GM19025 (cell line): ENCODE results near the gene KLK14.

Experiments used
- ATAC-seq: cut with Tn5 transposase; IDR thresholded peaks from one replicate; pipeline ENCODE4 v1.9.1; 2021; ENCODE audit warnings: mild to moderate bottlenecking, low read depth, moderate library complexity; ENCODE audit not compliant: unreplicated experiment

The KLK14 gene

DNA sequence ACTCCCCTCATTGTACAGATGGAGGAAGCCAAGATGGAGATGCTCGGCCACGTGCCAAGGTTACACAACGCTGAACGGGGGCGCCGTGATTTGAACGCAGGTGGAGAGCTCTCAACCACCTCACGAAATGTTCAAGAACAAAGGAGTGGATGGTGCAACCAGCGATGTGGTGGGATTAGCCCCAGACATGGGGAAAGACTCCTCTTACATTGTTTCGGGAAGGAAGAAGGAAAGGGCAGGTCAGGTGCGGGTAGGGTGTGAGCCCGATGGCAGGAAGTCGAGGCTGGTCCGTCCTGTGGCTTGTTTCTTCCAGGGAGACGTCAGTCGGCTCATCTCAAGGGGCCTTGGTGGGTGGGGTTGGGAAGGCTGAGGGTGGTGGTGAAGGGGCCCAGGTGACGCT lies 7.1 kb upstream of the KLK14 start:
- ATAC-seq, result no peak

DNA sequence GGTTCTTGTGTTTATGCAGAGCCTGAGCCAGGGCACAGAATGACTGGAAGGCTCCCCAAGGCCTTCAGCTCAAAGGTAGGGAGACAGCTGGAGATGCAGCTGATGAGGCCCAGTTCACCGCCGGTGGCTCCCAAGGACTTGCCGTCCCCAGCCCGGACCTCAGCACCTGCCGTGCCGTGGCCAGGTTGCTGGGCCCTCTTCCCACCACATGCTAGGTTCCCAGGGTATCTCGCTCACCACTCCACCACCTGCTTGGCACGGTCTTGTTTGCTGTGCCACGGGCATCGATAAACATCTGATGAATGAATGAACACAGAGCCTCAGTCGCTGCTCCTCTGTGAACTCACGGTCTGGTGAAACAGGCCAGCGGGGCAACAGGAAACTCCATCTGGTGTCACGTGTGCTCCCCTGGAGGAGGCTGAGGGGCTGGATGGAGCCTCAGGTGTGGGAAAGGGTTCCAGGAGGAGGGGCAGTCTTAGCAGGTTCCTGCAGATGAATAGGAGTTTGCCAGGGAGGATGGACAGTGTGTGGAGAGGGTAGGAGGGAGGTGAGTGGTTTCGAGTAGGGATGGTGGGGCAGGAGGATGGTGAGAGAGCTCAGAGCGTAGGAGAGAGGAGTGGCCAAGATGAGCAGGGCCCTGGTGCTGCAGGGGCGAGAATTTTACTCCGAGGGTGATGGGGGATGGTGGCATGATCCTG lies 3.6 kb upstream of the KLK14 start:
- no peak for ATAC-seq

DNA sequence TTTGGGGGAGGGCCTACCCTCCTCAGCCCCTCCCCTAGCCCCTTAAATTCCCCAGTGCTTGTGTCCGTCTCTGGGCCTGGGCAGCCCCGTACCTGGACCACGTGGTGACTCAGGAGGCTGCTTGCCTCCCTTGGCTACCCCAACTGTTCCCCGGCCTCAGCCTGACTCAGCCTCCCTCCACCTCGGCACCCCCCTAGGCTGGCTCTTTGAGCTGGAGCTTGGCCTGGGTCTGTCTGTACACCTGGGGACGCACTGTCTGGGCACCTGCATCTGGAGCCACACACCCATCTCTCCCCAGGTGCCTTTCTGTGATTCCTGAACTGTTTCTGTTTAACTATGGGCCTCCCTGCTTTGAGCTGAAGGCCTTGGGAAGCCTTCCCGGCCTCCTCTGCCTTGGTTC lies 1.8 kb upstream of the KLK14 start:
- no peak for ATAC-seq

DNA sequence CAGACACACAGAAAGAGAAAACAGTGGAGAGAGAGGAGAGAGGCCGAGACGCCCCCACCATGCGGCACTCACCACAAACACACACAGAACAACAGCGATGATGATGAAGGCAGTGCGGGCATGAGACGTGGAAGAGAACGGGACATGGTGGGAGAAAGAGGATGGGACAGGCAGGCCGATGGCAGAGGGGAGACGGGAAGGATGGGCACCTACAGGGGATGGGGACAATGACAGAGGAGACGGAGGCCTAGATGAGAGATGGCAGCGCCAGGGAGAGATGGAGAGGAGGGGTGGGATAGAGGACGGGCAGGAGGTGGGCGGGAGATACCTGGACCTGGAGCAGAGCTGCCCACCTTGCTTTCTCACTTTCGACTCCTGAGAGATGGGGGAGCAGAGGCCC lies 1.1 kb upstream of the KLK14 start:
- ATAC-seq, result no peak

DNA sequence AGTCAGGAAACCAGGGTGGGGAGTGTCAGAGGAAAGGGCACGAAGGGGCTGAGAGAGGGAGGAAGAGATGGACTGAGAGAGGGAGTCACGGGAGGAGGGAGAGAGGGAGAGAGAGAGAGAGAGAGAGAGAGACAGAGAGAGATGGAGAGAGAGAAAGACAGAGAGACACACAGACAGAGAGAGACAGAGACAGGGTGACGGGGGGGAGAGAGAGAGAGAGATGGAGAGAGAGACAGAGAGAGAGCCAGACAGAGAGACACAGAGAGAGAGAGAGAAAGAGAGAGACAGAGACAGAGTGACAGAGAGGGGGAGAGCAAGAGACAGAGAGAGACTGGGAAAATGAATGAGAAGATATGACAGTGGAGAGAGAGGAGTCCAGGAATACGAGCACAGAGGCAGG lies 494 bp upstream of the KLK14 start:
- ATAC-seq, result no peak

DNA sequence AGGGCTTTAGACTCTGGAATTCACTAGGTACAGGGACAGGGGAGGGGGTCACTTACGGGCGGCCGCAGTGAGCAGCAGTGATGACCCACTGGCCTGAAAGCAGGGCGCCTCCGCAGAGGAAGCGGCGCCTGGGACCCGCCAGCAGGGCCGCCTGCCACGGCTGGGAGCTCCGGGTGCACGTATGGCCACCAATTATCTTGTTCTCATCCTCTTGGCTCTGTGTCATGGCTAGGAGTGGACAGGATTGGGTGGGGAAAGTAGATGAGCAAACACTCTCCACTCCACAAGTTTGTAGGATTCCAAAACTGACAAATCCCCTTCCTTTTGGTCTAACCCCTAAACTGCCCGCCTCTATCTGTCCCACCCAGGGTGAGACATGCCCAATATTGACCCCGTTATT lies 1.2 kb downstream of the KLK14 start:
- no peak for ATAC-seq

DNA sequence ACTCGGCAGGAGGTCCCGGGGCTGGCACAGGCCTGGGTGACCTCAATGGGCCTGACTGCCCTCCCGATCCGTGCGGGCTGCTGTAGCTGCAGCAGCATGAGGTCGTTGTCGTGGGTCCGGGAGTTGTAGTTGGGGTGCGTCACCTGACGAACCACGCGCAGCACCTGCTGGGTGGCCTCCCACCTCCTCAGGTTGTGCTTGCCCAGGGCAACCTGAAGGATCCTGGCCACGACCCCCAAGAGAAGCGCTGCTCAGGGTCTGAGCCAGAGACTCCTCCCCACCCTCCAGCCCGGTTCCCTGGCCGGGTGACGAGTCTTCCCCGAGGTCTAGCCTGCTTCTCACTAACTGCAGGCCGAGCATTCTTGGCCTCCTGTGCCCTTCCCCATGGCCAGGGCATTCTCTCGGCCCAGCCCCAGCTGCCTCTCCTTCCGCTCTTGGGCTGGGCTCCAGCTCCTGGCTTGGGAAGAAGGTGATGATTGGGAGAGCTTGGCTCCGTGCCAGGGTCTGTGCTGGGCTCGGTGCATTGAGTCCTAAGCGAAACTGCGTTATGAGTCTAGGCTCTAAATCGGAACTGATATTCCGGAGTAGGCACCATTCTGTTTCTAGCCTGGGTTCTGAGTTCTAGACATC lies 3.1 kb downstream of the KLK14 start:
- ATAC-seq, result no peak

DNA sequence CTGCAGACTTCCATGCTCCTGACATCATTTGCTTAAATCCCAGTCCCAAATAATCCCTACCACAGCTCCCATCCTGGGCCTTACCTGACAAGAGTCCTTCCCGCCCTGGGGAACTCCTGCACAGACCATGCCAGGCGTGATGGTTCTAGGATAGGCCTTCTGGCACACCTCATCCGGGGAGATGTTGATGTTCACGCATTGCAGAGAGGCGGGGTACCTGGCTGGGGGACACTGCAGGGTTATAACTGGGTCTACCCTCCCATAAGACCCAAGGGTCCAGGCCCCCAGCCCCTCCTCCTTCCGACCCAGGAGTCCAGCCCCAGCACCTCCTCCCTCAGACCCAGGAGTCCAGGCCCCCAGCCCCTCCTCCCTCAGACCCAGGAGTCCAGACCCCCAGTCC lies 4.0 kb downstream of the KLK14 start:
- no peak for ATAC-seq

DNA sequence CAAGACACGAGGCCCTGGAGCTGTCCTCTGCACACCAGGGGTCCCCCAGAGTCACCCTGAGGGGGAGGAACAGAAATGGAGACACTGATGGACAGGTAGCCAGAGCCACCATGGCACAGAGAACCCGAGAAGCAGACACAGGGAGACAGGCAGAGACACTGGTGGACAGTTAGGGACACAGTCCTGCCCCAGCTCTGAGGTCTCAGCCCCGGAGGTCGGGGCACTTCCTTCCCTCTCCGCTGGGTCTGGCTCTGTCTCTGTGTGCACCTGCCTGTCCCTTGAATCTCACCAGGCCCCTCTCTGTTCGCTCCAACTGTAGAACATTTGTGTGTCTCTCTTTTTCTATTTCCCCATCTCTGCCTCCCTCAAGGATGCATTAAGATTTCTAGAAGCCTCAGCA lies 4.6 kb downstream of the KLK14 start:
- no peak for ATAC-seq

DNA sequence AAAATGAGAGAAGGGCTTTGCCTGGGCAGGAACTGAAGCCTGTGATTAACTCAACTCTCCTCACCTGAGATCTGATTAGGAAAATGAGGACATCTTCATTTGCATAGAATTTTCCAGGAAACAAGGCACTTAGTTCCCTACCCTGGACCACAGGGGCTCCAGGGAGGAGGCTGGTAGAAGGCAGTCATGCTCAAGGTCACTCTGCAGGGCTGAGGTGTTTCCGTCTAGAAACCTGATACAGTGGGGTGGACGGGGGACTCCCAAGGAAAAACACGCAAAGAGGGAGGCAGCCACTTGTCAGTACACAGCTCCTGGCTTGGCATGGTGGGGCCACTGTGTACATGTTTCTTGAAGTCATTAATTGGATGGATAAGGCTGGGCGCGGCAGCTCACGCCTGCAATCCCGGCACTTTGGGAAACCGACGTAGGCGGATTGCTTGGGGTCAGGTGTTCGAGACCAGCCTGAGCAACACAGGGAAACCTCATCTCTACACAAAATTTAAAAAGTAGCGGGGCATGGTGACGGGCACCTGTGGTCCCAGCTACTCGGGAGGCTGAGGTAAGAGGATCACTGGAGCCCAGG lies 6.0 kb downstream of the KLK14 start:
- no peak for ATAC-seq

DNA sequence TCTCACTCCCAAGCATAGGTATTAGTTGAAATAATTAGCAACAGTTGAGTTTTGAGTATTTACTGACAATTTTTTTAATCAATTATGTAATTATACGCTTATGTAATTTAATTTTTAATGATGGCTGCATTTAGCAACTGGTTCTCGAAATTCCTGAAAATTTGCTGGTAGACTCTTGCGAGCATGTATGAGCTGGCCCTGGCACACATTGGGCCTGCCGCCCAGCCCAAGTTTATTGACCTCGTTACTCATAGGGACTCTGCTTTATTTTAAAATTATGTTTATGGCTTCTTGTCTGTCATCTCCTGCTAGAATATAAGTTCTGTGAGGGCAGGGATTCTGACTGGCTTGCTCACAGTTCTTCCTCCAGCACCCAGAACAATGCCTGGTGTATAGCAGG lies 6.7 kb downstream of the KLK14 start:
- no peak for ATAC-seq

DNA sequence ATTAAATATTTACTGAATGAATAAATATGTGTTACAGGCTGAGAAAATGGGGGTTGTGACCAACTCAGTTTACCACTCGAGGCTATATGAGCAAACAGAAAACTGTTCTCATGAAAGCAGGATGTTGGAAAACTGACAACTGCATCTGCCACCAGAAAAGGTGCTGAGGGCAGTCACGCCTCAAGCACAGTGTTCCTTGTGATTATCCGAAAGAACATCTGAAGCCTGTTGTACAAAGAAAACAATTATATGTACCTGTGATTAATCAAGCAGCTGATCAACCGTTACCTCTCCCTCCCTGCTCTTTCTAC lies 11.6 kb downstream of the KLK14 start:
- no peak for ATAC-seq

DNA sequence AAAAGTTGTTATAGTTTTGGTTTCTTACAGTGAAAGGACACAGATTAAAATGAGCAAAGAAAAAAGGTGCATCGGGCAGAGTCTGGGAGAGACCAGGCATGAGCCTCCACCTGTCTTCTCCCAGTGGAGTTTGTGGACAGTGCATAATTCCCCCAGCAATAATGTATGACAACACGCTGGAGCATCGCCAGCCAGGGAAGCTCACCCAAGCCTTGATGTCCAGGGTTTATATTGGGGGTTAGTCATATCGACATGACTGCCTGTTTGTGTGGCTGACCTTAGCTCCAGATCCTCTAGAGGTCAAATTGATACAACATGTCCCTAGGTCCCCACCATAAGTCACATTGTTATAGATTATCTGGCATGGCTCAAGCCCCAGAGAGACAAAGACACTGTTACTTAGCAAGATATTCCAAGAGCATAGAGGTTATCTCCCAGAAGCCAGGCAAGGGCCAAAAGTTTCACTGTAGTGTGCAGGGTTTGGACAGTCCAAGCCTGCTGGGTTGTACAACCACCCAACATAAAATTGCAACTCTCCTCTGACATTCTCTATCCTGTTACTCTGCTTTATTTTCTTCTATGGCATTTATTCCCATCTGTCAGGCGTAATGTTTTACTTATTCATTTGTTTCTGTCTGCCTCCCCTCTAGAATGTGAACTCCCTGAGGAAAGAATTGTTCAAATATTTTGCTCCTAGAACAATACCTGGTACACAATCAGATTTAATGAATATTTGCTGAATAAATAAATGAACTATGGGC lies 12.2 kb downstream of the KLK14 start:
- no peak for ATAC-seq

DNA sequence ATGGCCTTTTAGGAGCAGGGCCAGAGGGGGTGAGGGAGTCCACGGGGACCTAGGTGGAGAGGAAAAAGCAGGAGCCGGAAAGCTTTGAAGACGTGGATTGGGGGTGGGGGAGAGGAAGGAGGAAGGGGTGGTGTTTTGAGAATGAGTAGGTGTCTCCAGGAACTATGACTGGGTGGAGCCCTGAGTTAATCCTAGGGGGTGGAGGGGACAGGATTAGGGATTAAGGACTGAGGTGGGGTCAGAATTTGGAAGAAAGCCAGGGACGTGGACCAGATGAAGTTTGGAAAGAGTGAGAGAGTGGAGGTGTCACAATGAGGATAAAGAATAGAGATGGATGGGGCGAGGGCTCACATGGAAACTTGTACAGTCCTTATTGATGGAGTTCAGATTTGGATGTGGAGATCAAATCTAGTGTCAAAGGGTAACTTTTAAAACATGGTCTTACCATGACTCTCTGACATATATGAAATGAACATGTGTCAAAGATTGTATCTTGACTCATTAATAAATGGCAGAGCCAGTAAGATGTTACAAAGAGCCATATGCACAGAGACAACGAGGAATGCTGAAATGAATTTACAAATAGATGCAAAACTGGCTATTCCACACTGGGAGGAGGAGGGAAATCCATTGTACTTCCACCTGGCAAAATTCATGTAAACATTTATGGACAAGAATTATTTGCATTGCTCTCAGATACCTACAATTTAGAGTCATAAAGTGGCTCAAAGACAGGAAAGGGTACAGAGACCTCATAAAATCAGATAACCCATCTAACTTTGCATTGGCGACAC lies 16.1 kb downstream of the KLK14 start:
- ATAC-seq, result no peak

DNA sequence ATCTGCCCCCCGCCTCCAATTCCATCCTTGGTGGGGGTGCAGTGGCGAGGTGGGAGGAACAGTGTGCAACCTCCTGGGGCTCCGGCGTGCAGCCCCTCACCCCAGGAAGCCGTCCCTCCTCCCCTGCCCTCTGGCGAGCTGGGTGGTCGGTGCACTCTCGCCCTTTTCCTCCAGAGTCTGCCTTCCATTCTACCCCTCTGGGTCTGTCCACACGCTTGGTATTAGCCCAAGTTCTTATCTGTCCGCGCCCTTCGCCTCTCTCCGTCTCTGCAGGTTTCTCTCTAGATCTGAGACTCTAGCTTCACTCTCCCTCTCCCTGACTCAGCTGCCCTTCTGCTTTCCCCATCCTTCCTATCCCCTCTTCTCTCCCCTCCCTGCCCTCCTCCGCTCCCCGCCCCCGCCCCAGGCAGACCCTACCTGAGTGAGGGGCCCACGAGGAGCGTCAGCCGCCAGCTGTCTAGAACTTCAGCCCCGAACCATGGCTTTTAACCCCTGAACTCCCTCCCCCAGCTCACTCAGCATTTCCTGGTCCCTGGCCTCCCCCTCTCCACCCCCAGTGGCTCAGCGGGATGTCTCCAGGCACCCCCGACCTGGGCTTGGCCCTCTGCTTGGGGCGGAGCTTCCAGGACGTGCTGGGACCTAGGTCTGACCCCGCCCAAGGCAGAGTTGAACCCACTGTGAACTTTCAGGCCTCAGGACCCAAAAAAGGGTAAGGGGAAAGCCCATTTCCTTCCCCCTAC lies 17.3 kb downstream of the KLK14 start:
- ATAC-seq, result no peak

DNA sequence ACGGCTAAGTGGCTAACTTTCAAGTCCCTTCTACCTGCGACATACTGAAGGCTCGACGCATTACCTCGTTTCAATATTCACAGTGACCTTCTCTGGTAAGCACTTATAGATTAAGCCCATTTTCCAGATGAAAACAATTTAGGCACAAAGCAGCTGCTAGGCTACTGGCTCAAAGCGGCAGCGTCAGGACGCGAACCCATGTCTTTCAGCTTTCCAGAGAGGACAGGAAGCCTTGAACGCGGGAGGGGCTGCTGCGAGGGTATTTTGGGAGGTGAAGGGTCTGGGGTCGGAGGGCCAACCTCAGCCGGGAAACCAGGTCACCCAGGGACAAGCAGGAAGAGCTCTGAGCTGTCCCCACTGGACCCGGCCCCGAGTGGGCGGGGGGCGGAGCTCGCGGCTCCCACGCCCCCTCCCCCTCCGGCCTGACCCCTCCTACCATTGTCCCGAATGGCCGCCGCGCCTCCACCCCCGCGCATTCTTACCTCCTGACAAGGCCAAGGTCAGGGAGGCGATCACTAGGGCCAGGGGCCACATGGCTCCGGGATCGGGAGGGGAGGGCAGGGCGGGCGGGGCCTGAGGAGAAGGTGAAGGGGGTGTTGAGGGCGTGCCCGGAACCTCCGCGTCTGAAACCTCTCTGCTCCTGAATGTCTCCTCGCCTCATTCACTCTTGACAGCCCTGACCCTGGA lies 18.0 kb downstream of the KLK14 start, which contains the start of gene KLK13:
Gene KLK13, minus strand, starts transcription at position 559 of the 687 bp plus-strand sequence. Its CDS starts 25 bp downstream, at position 534.
- no peak for ATAC-seq

DNA sequence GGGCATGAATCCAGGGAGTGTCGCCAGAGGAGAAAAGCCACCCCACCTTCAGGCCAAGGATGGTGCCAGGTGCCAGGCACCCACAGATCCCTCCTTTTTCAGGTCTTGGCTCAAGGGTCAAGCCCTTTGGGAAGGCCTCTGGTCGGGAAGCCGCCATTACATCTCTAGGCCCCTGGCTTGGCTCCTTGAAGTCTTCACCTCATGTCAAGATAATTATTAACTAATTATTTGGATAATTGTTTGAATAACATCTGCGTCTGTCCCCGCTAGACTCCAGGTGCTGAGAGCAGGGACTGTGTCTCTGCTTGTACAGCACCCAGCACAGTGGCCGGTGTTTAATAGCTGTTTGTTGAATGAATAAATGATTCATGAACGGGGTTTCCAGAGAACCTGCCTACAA lies 19.0 kb downstream of the KLK14 start:
- ATAC-seq, result no peak

DNA sequence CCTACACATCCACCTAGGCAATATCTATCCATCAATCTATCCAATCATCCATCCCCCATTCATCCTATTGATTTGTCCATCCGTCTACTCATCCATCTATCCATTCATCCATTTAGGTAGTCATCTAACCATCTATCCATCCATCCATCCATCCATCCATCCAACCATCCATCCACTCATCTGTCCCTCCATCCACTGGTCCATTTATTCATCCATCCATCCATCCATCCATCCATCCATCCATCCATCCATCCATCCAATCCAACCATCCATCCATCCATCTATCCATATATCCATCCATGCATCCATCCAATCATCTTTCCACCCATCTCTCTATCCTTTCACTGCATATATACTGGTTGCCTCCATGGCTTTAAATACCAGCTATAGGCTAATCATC lies 21.7 kb downstream of the KLK14 start:
- ATAC-seq, result no peak

DNA sequence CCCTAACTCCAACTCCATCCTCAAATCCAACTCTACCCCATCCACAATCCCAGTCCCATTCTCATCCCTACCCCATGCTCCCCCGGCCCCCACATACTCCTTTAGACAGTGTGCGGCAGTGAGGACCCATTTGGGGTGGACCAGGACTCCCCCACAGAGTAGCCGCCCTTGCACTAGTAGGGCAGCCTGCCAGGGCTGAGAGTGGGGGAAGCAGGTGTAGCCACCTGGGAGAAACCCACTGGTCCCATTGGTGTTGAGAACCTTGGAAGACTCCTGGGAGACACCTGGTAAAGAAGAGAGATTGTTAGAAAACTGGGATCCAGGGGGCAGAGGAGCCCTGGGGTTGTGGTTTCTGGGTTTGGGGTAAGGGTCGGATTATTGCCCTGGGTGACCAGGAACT lies 22.4 kb downstream of the KLK14 start:
- ATAC-seq, result no peak

DNA sequence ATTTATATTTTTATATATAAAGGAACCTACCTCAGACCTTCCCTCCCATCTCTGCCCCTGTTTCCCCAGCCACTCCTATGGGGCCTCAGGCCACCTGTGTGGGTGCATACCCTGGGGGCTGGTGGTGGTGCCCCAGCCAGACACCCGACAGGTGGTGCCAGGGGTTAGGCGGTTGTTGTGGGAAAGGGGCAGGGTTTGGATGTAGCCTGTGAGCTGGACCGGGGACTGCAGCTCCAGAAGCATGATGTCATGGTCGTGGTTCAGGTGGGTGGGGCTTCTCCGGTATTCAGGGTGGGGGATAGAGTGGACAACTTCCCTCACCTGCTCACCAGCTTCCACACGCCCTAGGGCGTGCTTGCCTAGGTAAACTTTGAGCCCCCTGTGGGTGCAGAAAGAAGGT lies 23.0 kb downstream of the KLK14 start:
- no peak for ATAC-seq
